Spinal cord (tissue), 10 donors: Measurements from ENCODE around the gene SAV1. TPM values are rescaled to one million over a fixed set of nuclear protein-coding genes. Genes with fewer than 3 reads are reported as not detected.
"Not testable (repeated sequence)": the region's sequence is repeated elsewhere in the genome, so short reads cannot be mapped to it uniquely, and the experiment has no call there.

Experiments
- DNase-seq, 6 donors: peaks; one replicate each; pipeline versions ENCODE4 v3.0.0 to v3.0.0-alpha.2; 2013 to 2015; ENCODE audit warnings: low spot score in 6 of 6, low read depth in 4 of 6
- H3K27ac ChIP-seq: one replicate; pipeline ENCODE4 v1.5.1; 2013; ENCODE audit warnings: low read depth, low read length, control low read depth
- H3K27me3 ChIP-seq: one replicate; pipeline ENCODE4 v1.6.1; 2013; ENCODE audit warnings: low read length; ENCODE audit not compliant: control insufficient read depth, insufficient read depth
- H3K36me3 ChIP-seq: one replicate; pipeline ENCODE4 v1.6.1; 2013; ENCODE audit warnings: low read length; ENCODE audit not compliant: control insufficient read depth, insufficient read depth
- H3K4me1 ChIP-seq: one replicate; pipeline ENCODE4 v1.6.1; 2013; ENCODE audit warnings: low read length; ENCODE audit not compliant: control insufficient read depth, insufficient read depth
- H3K4me3 ChIP-seq: one replicate; pipeline ENCODE4 v1.5.1; 2013; ENCODE audit warnings: low read depth, low read length, control low read depth
- H3K9me3 ChIP-seq: one replicate; pipeline ENCODE4 v1.6.1; 2013; ENCODE audit warnings: low read length; ENCODE audit not compliant: control insufficient read depth, insufficient read depth
- WGBS: methylation state at CpG from one replicate; pipeline ENCODE4 v1.1.5; 2013; ENCODE audit warnings: missing lambda C conversion rate; ENCODE audit not compliant: insufficient coverage; 5-methylcytosine and 5-hydroxymethylcytosine counted together
- polyA plus RNA-seq, 2 donors: library from polyadenylated mRNA; unstranded; fragments of 120-200 nt; gene quantifications; one replicate each; pipeline ENCODE4 v1.2.1, GENCODE V29; 2013; ENCODE audit not compliant: insufficient read length in 2 of 2
- total RNA-seq, 2 donors: library from RNA; depleted of rRNA in 1 of 2; stranded (reverse); fragments of 120-200 nt in 1 of 2; fragments of >200 nt in 1 of 2; gene quantifications; one replicate each; pipeline versions ENCODE4 v1.2.3 to v1.2.4, GENCODE V29; 2013 to 2014
- donor health status: healthy.

SAV1 gene
- total and polyA plus RNA-seq, 4 donors: 20.7 to 30.2 (median 26.2) TPM

- Histone ChIP-seq H3K27me3 (no peaks in the 10 kb centered on the region), H3K9me3 (no peaks in the 10 kb centered on the region), H3K27ac (no peak overlapping the region), H3K36me3 (peaks cover 1% of the 10 kb centered on the region), H3K4me1 (no peaks in the 10 kb centered on the region), H3K4me3 (no peak overlapping the region)
- WGBS: 80% methylated on average over 1 of the region's 6 CpGs
- DNase-seq: no peak
These were observed 20.8 kb downstream of the SAV1 start for GRCh38 chr14:50647282-50647681.

GRCh38 chr14:50635141-50635540, 33.0 kb downstream of the SAV1 start:
- H3K4me1 ChIP-seq: no peaks in the 10 kb centered on the region
- no peak overlapping the region for H3K27ac ChIP-seq
- H3K4me3 ChIP-seq: no peak overlapping the region
- peak in 1 of 6 donors; percentile 31 for DNase-seq
- peaks cover 20% of the 10 kb centered on the region for H3K36me3 ChIP-seq
- WGBS: no CpG with 5 or more reads among the region's 2 CpGs
- no peaks in the 10 kb centered on the region for H3K9me3 ChIP-seq
- no peaks in the 10 kb centered on the region for H3K27me3 ChIP-seq

GRCh38 chr14:50633954-50634353, 34.2 kb downstream of the SAV1 start:
- no peaks in the 10 kb centered on the region for H3K27me3 ChIP-seq
- WGBS: no CpG with 5 or more reads among the region's 4 CpGs
- no peaks in the 10 kb centered on the region for H3K9me3 ChIP-seq
- no peak overlapping the region for H3K27ac ChIP-seq
- H3K36me3 ChIP-seq: peaks cover 24% of the 10 kb centered on the region
- no peaks in the 10 kb centered on the region for H3K4me1 ChIP-seq
- no peak overlapping the region for H3K4me3 ChIP-seq
- DNase-seq: no peak

GRCh38 chr14:50631408-50631821, 36.7 kb downstream of the SAV1 start:
- Histone ChIP-seq H3K36me3 (peaks cover 22% of the 10 kb centered on the region), H3K9me3 (no peaks in the 10 kb centered on the region), H3K27me3 (no peaks in the 10 kb centered on the region), H3K27ac (no peak overlapping the region), H3K4me1 (no peaks in the 10 kb centered on the region), H3K4me3 (no peak overlapping the region)
- WGBS: 34% methylated on average over 2 of the region's 4 CpGs
- peak in 1 of 6 donors; percentile 84 for DNase-seq

- DNase-seq, H3K27ac ChIP-seq, H3K4me3 ChIP-seq, H3K4me1 ChIP-seq, H3K27me3 ChIP-seq, H3K9me3 ChIP-seq: not testable (repeated sequence)
- 94% methylated on average over 4 of the region's 4 CpGs for WGBS
- peaks cover 14% of the 10 kb centered on the region for H3K36me3 ChIP-seq
These were observed 43.2 kb downstream of the SAV1 start for GRCh38 chr14:50624947-50625346.

GRCh38 chr14:50624447-50624846, 43.7 kb downstream of the SAV1 start:
- no peaks in the 10 kb centered on the region for H3K27me3 ChIP-seq
- H3K36me3 ChIP-seq: peaks cover 14% of the 10 kb centered on the region
- DNase-seq: no peak
- no peak overlapping the region for H3K4me3 ChIP-seq
- no peaks in the 10 kb centered on the region for H3K4me1 ChIP-seq
- no peak overlapping the region for H3K27ac ChIP-seq
- WGBS: no CpG with 5 or more reads among the region's 1 CpG
- no peaks in the 10 kb centered on the region for H3K9me3 ChIP-seq

- Histone ChIP-seq H3K4me3 (no peak overlapping the region), H3K9me3 (no peaks in the 10 kb centered on the region), H3K36me3 (peaks cover 6% of the 10 kb centered on the region), H3K27me3 (no peaks in the 10 kb centered on the region), H3K4me1 (no peaks in the 10 kb centered on the region), H3K27ac (no peak overlapping the region)
- no CpG with 5 or more reads among the region's 1 CpG for WGBS
- no peak for DNase-seq
These were observed 45.1 kb downstream of the SAV1 start for GRCh38 chr14:50622978-50623377.

- no peak for DNase-seq
- Histone ChIP-seq H3K36me3 (peaks cover 3% of the 10 kb centered on the region), H3K27ac (no peak overlapping the region), H3K9me3 (no peaks in the 10 kb centered on the region), H3K4me1 (no peaks in the 10 kb centered on the region), H3K4me3 (no peak overlapping the region), H3K27me3 (no peaks in the 10 kb centered on the region)
- 51% methylated on average over 2 of the region's 4 CpGs for WGBS
These were observed 47.8 kb downstream of the SAV1 start for GRCh38 chr14:50620341-50620740.

GRCh38 chr14:50619569-50620141, 48.5 kb downstream of the SAV1 start:
- H3K9me3 ChIP-seq: no peaks in the 10 kb centered on the region
- no CpG with 5 or more reads among the region's 5 CpGs for WGBS

GRCh38 chr14:50616275-50616674, 51.8 kb downstream of the SAV1 start:
- no peaks in the 10 kb centered on the region for H3K4me1 ChIP-seq

More at GRCh38 chr14:50619569-50620141, 48.5 kb downstream of the SAV1 start:
- DNase-seq: peak in 4 of 6 donors; percentile 28 to 76 (median 46)
- H3K36me3 ChIP-seq: peaks cover 1% of the 10 kb centered on the region
- H3K27ac ChIP-seq: no peak overlapping the region
- H3K27me3 ChIP-seq: no peaks in the 10 kb centered on the region
- no peak overlapping the region for H3K4me3 ChIP-seq
- no peaks in the 10 kb centered on the region for H3K4me1 ChIP-seq

More at GRCh38 chr14:50616275-50616674, 51.8 kb downstream of the SAV1 start:
- H3K27me3 ChIP-seq: no peaks in the 10 kb centered on the region
- no peak overlapping the region for H3K27ac ChIP-seq
- H3K36me3 ChIP-seq: no peaks in the 10 kb centered on the region
- DNase-seq: no peak
- no peaks in the 10 kb centered on the region for H3K9me3 ChIP-seq
- no peak overlapping the region for H3K4me3 ChIP-seq
- WGBS: no CpG with 5 or more reads among the region's 2 CpGs
